Stomach (tissue), 4 donors: ENCODE data around the gene MREG.

Source experiments
- CTCF ChIP-seq, 7 experiments: fragments of 450-650 bp in 4 of 7; fragments of 200-600 bp in 3 of 7; sonication (generic) in 3 of 7; IDR thresholded peaks; one replicate each; pipeline ENCODE4 v1.5.1; 2016 to 2019; ENCODE audit warnings: antibody characterized with exemption in 7 of 7, control low read depth in 2 of 7, mild to moderate bottlenecking in 1 of 7
- POLR2AphosphoS5 ChIP-seq, 3 donors: sonication (generic); formaldehyde crosslinking; IDR thresholded peaks; one replicate each; pipeline ENCODE4 v1.6.1; 2016; ENCODE audit warnings: antibody characterized with exemption in 3 of 3

DNA sequence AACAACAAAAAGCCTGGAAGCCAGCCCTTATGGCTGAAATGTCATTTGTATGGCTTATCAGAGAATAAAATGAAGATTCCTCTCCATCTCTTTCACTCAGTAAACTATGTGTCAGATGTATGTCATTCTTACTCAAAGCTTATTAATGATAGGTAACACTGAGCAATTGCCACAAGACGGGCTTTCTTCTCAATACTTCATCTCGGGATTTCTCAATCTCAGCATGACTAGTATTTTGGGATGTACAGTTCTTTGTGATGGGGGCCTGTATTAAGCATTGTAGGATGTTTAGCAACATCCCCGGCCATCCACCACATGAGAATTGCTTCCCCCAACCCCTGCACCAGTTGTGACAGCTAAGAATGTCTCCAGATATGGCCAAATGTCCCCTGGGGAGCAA, 80.2 kb downstream of the MREG start:
- TF ChIP-seq CTCF (IDR thresholded peaks at IDR 0.05), result no peak
- no peak for TF ChIP-seq POLR2AphosphoS5 (IDR thresholded peaks at IDR 0.05)
